CD14-positive monocyte (primary cell): ENCODE measurements around the gene TM9SF3. TPM values are rescaled to one million over a fixed set of nuclear protein-coding genes. Genes with fewer than 3 reads are reported as not detected.

Experiments used
- DNase-seq, 3 donors: peaks; one replicate each; pipeline ENCODE4 v3.0.0-alpha.2; 2011 to 2022
- H2AFZ ChIP-seq: 2 replicates; pipeline ENCODE4 v1.6.0; 2012; ENCODE audit warnings: mild to moderate bottlenecking, low read depth, low read length, inconsistent platforms; ENCODE audit not compliant: insufficient read depth, poor library complexity, severe bottlenecking
- H3K27ac ChIP-seq, 2 donors: 1 replicate in 1 of 2; 2 replicates in 1 of 2; pipeline ENCODE4 v1.5.1; 2012 to 2013; ENCODE audit warnings: low read length in 2 of 2, control low read depth in 1 of 2, inconsistent platforms in 1 of 2, low read depth in 1 of 2, mild to moderate bottlenecking in 1 of 2
- H3K27me3 ChIP-seq, 2 donors: one replicate each; pipeline versions ENCODE4 v1.6.0 to v1.6.1; 2011 to 2013; ENCODE audit warnings: low read length in 2 of 2; ENCODE audit not compliant: control insufficient read depth in 2 of 2, insufficient read depth in 2 of 2
- H3K36me3 ChIP-seq, 2 donors: replicated peaks in 1 of 2; 1 replicate in 1 of 2; 2 replicates in 1 of 2; pipeline versions ENCODE4 v1.5.1 to v1.6.1; 2012 to 2013; ENCODE audit warnings: low read length in 2 of 2, control low read depth in 1 of 2, inconsistent platforms in 1 of 2, mild to moderate bottlenecking in 1 of 2; ENCODE audit not compliant: insufficient read depth in 2 of 2, control insufficient read depth in 1 of 2
- H3K4me1 ChIP-seq, 2 donors: 1 replicate in 1 of 2; 2 replicates in 1 of 2; pipeline versions ENCODE4 v1.5.1 to v1.6.1; 2012 to 2013; ENCODE audit warnings: low read length in 2 of 2, control low read depth in 1 of 2, inconsistent platforms in 1 of 2, mild to moderate bottlenecking in 1 of 2, moderate library complexity in 1 of 2; ENCODE audit not compliant: insufficient read depth in 2 of 2, control insufficient read depth in 1 of 2
- H3K4me2 ChIP-seq: replicated peaks from 2 replicates; pipeline ENCODE3; 2012; ENCODE audit warnings: low read length, moderate library complexity, mild to moderate bottlenecking; ENCODE audit not compliant: poor library complexity, severe bottlenecking; ENCODE audit errors: extremely low read depth
- H3K4me3 ChIP-seq, 3 experiments: fragments of 200-600 bp in 1 of 3; sonication (generic) in 1 of 3; replicated peaks in 1 of 3; 1 replicate in 2 of 3; 2 replicates in 1 of 3; pipeline ENCODE4 v1.5.1; 2011 to 2013; ENCODE audit warnings: low read length in 3 of 3, mild to moderate bottlenecking in 3 of 3, control low read depth in 2 of 3, low read depth in 2 of 3, inconsistent platforms in 1 of 3, moderate library complexity in 1 of 3
- H3K79me2 ChIP-seq: 2 replicates; pipeline ENCODE4 v1.6.0; 2012; ENCODE audit warnings: mild to moderate bottlenecking, control low read depth, inconsistent platforms, low read length, moderate library complexity; ENCODE audit not compliant: insufficient read depth
- H3K9ac ChIP-seq: 2 replicates; pipeline ENCODE4 v1.6.0; 2017; ENCODE audit warnings: low read length, mild to moderate bottlenecking; ENCODE audit not compliant: insufficient read depth, poor library complexity, severe bottlenecking
- H3K9me3 ChIP-seq, 2 donors: replicated peaks in 1 of 2; 1 replicate in 1 of 2; 2 replicates in 1 of 2; pipeline versions ENCODE4 v1.5.1 to v1.6.1; 2012 to 2013; ENCODE audit warnings: low read length in 2 of 2, control low read depth in 1 of 2; ENCODE audit not compliant: control insufficient read depth in 1 of 2, insufficient read depth in 1 of 2
- H4K20me1 ChIP-seq: 2 replicates; pipeline ENCODE4 v1.6.0; 2012; ENCODE audit warnings: mild to moderate bottlenecking, low read length, control low read depth, moderate library complexity; ENCODE audit not compliant: insufficient read depth
- H3K27ac Mint-ChIP-seq, 7 donors: one replicate each; pipeline ENCODE4 v1.8.0; 2020; ENCODE audit warnings: mild to moderate bottlenecking in 7 of 7, mixed read lengths in 7 of 7, moderate library complexity in 6 of 7, inconsistent platforms in 2 of 7
- H3K27me3 Mint-ChIP-seq, 3 donors: one replicate each; pipeline ENCODE4 v1.8.0; 2021 to 2022; ENCODE audit warnings: low read depth in 3 of 3, mild to moderate bottlenecking in 3 of 3, mixed read lengths in 3 of 3, moderate library complexity in 3 of 3, inconsistent platforms in 1 of 3
- H3K36me3 Mint-ChIP-seq, 2 donors: one replicate each; pipeline ENCODE4 v1.8.0; 2020; ENCODE audit warnings: mixed read lengths in 2 of 2, inconsistent platforms in 1 of 2, mild to moderate bottlenecking in 1 of 2
- H3K4me1 Mint-ChIP-seq: one replicate; pipeline ENCODE4 v1.8.0; 2020; ENCODE audit warnings: mild to moderate bottlenecking, mixed read lengths
- H3K4me3 Mint-ChIP-seq, 2 donors: one replicate each; pipeline ENCODE4 v1.8.0; 2020; ENCODE audit warnings: mild to moderate bottlenecking in 2 of 2, mixed read lengths in 2 of 2, moderate library complexity in 1 of 2
- H3K9me3 Mint-ChIP-seq, 7 donors: one replicate each; pipeline ENCODE4 v1.8.0; 2020 to 2022; ENCODE audit warnings: mixed read lengths in 7 of 7, mild to moderate bottlenecking in 6 of 7, moderate library complexity in 6 of 7, inconsistent platforms in 2 of 7
- WGBS: methylation state at CpG from one replicate; pipeline ENCODE4 v1.1.5; 2013; ENCODE audit warnings: missing lambda C conversion rate; ENCODE audit not compliant: insufficient coverage; 5-methylcytosine and 5-hydroxymethylcytosine counted together
- intact Hi-C, 2 donors: fragments of 100-400 bp; cut with micrococcal nuclease; formaldehyde crosslinking; loops; one replicate each; pipeline versions ENCODE4 v1.15.0 to v1.15.1; 2023
- polyA plus RNA-seq, 3 donors: library from polyadenylated mRNA; depleted of rRNA in 1 of 3; unstranded in 2 of 3; stranded (reverse) in 1 of 3; fragments of 300-500 nt in 2 of 3; fragments of >200 nt in 1 of 3; fragmentation: Illumina TruSeq in 2 of 3; gene quantifications; 1 replicate in 2 of 3; 2 replicates in 1 of 3; pipeline ENCODE4 v1.2.3, GENCODE V29; 2012 to 2021
- TF ChIP-seq, protein P1 (sequence below): fragments of 200-600 bp; IDR thresholded peaks from one replicate; pipeline ENCODE4 v1.8.0; 2022; ENCODE audit warnings: antibody characterized with exemption, mild to moderate bottlenecking

TM9SF3 gene
- polyA plus RNA-seq, 3 donors = 23.9 to 67.1 (median 59.9) TPM

DNA sequence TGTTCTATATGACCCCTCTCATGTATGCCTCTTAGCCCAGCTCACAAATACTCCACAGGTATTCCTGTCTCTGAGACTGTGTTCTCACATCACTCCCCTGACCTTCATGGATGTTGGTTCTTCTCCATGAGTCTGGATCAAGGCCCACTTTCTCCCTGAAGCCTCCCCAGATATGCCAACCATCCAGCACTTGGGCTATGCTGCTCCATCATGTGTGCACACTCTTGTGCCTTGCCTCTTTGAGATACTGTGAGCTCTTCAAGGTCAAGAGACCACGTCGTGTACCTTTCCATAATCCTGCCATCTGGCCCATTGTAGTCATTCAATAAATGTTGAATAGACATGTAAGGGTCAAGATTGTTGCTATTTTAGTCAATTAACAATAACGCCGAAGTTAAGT is 30.1 kb upstream of the TM9SF3 start:
- Histone ChIP-seq H3K27me3 (no peaks in the 10 kb centered on the region), H3K79me2 (peaks cover 9% of the 10 kb centered on the region), H3K27ac (no peak overlapping the region), H3K9ac (no peak overlapping the region), H3K4me1 (no peaks in the 10 kb centered on the region), H3K9me3 (no peaks in the 10 kb centered on the region), H3K4me3 (no peak overlapping the region), H3K4me2 (no peak overlapping the region), H3K36me3 (peaks cover 96 to 97% of the 10 kb centered on the region in 2 donors), H4K20me1 (peaks cover 96% of the 10 kb centered on the region), H2AFZ (no peak overlapping the region)
- no peaks in the 10 kb centered on the region for H3K9me3 Mint-ChIP-seq
- peaks cover 95 to 99% of the 10 kb centered on the region in 2 donors for H3K36me3 Mint-ChIP-seq
- intact Hi-C loops = no loop called here
- peak overlapping the region in 1 of 7 donors; percentile 23 for H3K27ac Mint-ChIP-seq
- H3K4me1 Mint-ChIP-seq = no peaks in the 10 kb centered on the region
- DNase-seq = no peak
- no peak overlapping the region for H3K4me3 Mint-ChIP-seq
- 94% methylated on average over 2 of the region's 4 CpGs for WGBS
- peaks cover 0 to 3% (median 0%) of the 10 kb centered on the region in 3 donors for H3K27me3 Mint-ChIP-seq
- TF ChIP-seq, protein P1, sequence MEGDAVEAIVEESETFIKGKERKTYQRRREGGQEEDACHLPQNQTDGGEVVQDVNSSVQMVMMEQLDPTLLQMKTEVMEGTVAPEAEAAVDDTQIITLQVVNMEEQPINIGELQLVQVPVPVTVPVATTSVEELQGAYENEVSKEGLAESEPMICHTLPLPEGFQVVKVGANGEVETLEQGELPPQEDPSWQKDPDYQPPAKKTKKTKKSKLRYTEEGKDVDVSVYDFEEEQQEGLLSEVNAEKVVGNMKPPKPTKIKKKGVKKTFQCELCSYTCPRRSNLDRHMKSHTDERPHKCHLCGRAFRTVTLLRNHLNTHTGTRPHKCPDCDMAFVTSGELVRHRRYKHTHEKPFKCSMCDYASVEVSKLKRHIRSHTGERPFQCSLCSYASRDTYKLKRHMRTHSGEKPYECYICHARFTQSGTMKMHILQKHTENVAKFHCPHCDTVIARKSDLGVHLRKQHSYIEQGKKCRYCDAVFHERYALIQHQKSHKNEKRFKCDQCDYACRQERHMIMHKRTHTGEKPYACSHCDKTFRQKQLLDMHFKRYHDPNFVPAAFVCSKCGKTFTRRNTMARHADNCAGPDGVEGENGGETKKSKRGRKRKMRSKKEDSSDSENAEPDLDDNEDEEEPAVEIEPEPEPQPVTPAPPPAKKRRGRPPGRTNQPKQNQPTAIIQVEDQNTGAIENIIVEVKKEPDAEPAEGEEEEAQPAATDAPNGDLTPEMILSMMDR = no peak

DNA sequence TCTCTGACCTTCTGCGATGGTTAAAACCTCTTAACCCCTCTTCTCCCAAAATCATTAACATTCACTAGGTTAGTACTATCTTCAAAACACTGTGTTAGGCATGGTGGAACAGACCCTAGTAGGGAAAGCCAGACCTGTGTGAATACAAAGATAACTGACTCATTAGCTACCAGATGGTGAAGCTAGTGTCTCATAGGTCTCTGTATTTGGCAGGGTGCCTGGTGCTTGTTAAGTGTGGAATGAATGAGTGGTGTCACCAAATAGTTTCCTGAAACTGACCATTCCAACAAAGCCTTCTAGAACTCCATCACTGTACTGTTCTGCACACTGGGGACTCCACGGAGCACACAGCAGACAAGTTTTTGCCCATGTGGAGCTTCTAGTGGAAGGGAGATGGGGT is 27.7 kb upstream of the TM9SF3 start:
- peak overlapping the region in 1 of 7 donors; percentile 5 for H3K27ac Mint-ChIP-seq
- WGBS = 100% methylated on average over 1 of the region's 2 CpGs
- peaks cover 1% of the 10 kb centered on the region for H3K4me1 Mint-ChIP-seq
- TF ChIP-seq, protein P1 = no peak
- Histone ChIP-seq H4K20me1 (peaks cover 96% of the 10 kb centered on the region), H3K9me3 (no peaks in the 10 kb centered on the region), H3K4me2 (no peak overlapping the region), H3K79me2 (peaks cover 7% of the 10 kb centered on the region), H3K36me3 (peaks cover 94 to 97% of the 10 kb centered on the region in 2 donors), H3K9ac (no peak overlapping the region), H3K4me3 (no peak overlapping the region), H3K4me1 (no peaks in the 10 kb centered on the region), H3K27me3 (no peaks in the 10 kb centered on the region), H3K27ac (peak overlapping the region in 1 of 2 donors; percentile 28), H2AFZ (no peak overlapping the region)
- H3K9me3 Mint-ChIP-seq = no peaks in the 10 kb centered on the region
- no peak for DNase-seq
- no peak overlapping the region for H3K4me3 Mint-ChIP-seq
- peaks cover 0 to 4% (median 1%) of the 10 kb centered on the region in 3 donors for H3K27me3 Mint-ChIP-seq
- peaks cover 92 to 98% of the 10 kb centered on the region in 2 donors for H3K36me3 Mint-ChIP-seq
- intact Hi-C loops = no loop called here
